K562 (cell line): Measurements from ENCODE around the gene ZNF814.
"Not testable (repeated sequence)": the region's sequence is repeated elsewhere in the genome, so short reads cannot be mapped to it uniquely, and the experiment has no call there.

Source experiments
- ADNP ChIP-seq: fragments of 200-800 bp; sonication (Bioruptor generic); IDR thresholded peaks from 2 replicates; pipeline ENCODE4 v1.6.1; 2016; ENCODE audit warnings: missing genetic modification characterization, missing compliant biosample characterization
- CREM ChIP-seq: IDR thresholded peaks from 2 replicates; pipeline ENCODE4 v1.6.1; 2014; ENCODE audit warnings: antibody characterized with exemption, low read depth
- FOXJ2 ChIP-seq: fragments of 200-800 bp; sonication (Bioruptor generic); IDR thresholded peaks from 2 replicates; pipeline ENCODE4 v1.6.1; 2016; ENCODE audit warnings: missing genetic modification characterization, missing compliant biosample characterization
- JUND ChIP-seq, 2 experiments: IDR thresholded peaks; 2 replicates in 1 of 2; 3 replicates in 1 of 2; pipeline ENCODE4 v1.6.1; 2011; ENCODE audit warnings: borderline replicate concordance in 2 of 2, low read depth in 2 of 2, low read length in 2 of 2, improper control_type of control experiment in 1 of 2, missing biosample characterization in 1 of 2, missing genetic modification characterization in 1 of 2, missing genetic modification reagents in 1 of 2
- XRCC5 ChIP-seq: fragments of 200-400 bp; formaldehyde crosslinking; IDR thresholded peaks from 2 replicates; pipeline ENCODE4 v1.6.1; 2017; ENCODE audit warnings: low read depth, mild to moderate bottlenecking, low read length
- TF ChIP-seq, protein P1 (sequence below): fragments of 450-650 bp; IDR thresholded peaks from 2 replicates; pipeline ENCODE4 v1.6.1; 2016; ENCODE audit warnings: missing biosample characterization, missing genetic modification characterization
- TF ChIP-seq, protein P2 (sequence below), 3 experiments: IDR thresholded peaks in 2 of 3; conservative IDR thresholded peaks in 1 of 3; 2 replicates each; pipeline ENCODE4 v1.5.1; 2011 to 2012; ENCODE audit warnings: low read length in 3 of 3, mild to moderate bottlenecking in 3 of 3, control low read depth in 2 of 3, improper control_type of control experiment in 1 of 3, inconsistent platforms in 1 of 3, low read depth in 1 of 3, mixed read lengths in 1 of 3, moderate library complexity in 1 of 3; ENCODE audit not compliant: insufficient read depth in 2 of 3
- TF ChIP-seq, protein P3 (sequence below): fragments of 250-450 bp; sonication (Bioruptor Pico); IDR thresholded peaks from 2 replicates; pipeline ENCODE4 v1.9.0; 2021; ENCODE audit warnings: mild to moderate bottlenecking, inconsistent platforms

DNA sequence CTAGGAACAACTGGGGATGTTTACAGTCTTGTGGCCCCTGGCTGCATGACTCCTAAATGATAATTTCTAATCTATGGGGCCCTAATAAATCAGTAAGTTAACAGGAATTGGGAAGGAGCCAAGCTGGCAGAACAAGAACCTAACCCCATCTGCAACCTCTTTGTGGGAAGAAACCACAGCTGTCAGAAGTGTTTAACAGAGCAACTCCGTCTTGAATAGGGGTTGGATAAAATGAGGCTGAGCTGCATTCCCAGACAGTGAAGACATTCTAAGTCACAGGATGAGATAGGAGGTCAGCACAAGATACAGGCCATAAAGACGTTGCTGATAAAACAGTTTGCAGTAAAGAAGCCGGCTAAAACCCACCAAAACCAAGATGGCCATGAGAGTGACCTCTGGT, 1.9 kb upstream of the ZNF814 start:
- TF ChIP-seq, protein P1, sequence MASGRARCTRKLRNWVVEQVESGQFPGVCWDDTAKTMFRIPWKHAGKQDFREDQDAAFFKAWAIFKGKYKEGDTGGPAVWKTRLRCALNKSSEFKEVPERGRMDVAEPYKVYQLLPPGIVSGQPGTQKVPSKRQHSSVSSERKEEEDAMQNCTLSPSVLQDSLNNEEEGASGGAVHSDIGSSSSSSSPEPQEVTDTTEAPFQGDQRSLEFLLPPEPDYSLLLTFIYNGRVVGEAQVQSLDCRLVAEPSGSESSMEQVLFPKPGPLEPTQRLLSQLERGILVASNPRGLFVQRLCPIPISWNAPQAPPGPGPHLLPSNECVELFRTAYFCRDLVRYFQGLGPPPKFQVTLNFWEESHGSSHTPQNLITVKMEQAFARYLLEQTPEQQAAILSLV = not testable (repeated sequence)
- TF ChIP-seq CREM; JUND (IDR thresholded peaks at IDR 0.05; ENCODE audit: borderline replicate concordance, low read depth, low read length); JUND (tag; IDR thresholded peaks at IDR 0.05; ENCODE audit: borderline replicate concordance, low read depth, low read length); ADNP (tag); XRCC5; FOXJ2 (tag): not testable (repeated sequence)
- TF ChIP-seq, protein P2, sequence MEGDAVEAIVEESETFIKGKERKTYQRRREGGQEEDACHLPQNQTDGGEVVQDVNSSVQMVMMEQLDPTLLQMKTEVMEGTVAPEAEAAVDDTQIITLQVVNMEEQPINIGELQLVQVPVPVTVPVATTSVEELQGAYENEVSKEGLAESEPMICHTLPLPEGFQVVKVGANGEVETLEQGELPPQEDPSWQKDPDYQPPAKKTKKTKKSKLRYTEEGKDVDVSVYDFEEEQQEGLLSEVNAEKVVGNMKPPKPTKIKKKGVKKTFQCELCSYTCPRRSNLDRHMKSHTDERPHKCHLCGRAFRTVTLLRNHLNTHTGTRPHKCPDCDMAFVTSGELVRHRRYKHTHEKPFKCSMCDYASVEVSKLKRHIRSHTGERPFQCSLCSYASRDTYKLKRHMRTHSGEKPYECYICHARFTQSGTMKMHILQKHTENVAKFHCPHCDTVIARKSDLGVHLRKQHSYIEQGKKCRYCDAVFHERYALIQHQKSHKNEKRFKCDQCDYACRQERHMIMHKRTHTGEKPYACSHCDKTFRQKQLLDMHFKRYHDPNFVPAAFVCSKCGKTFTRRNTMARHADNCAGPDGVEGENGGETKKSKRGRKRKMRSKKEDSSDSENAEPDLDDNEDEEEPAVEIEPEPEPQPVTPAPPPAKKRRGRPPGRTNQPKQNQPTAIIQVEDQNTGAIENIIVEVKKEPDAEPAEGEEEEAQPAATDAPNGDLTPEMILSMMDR (IDR thresholded peaks at IDR 0.05 in 2 of 3, conservative IDR thresholded peaks at IDR 0.05 in 1 of 3; ENCODE audit: insufficient read depth in 2 of 3, low read depth in 1 of 3, low read length in 3 of 3) = not testable (repeated sequence)
- TF ChIP-seq, protein P3, sequence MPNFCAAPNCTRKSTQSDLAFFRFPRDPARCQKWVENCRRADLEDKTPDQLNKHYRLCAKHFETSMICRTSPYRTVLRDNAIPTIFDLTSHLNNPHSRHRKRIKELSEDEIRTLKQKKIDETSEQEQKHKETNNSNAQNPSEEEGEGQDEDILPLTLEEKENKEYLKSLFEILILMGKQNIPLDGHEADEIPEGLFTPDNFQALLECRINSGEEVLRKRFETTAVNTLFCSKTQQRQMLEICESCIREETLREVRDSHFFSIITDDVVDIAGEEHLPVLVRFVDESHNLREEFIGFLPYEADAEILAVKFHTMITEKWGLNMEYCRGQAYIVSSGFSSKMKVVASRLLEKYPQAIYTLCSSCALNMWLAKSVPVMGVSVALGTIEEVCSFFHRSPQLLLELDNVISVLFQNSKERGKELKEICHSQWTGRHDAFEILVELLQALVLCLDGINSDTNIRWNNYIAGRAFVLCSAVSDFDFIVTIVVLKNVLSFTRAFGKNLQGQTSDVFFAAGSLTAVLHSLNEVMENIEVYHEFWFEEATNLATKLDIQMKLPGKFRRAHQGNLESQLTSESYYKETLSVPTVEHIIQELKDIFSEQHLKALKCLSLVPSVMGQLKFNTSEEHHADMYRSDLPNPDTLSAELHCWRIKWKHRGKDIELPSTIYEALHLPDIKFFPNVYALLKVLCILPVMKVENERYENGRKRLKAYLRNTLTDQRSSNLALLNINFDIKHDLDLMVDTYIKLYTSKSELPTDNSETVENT (CRISPR knock-in tag) = not testable (repeated sequence)
